ENCODE data around the gene MMP20.

DNA sequence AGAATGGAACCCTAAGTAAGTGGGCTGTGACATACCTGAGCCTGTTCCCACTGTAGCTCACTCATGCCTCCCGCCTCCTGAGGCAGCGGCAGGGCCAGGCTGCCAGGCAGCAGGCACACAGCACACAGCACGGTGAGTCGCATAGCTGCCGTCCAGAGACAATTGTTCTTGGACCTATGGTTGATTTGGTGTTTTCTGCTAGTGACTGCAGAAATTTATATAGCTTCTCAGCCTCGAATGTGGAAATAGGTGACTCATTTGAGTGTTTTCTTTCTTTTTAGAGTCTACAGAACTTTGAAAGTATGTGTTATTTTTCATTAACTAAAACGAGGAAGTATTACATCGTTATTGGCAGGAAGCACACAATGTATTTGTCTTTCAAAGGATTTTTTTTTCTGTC lies 94.6 kb downstream of the MMP20 start, which contains the start of gene MMP7:
- TF ChIP-seq E2F5 (CRISPR knock-in tag; IDR thresholded peaks at IDR 0.05): no peak
- no peak for TF ChIP-seq CREB1 (CRISPR knock-in tag; IDR thresholded peaks at IDR 0.05)
- no peak for TF ChIP-seq OVOL2 (CRISPR knock-in tag; IDR thresholded peaks at IDR 0.05; ENCODE audit: borderline replicate concordance)
- TF ChIP-seq, protein P1, sequence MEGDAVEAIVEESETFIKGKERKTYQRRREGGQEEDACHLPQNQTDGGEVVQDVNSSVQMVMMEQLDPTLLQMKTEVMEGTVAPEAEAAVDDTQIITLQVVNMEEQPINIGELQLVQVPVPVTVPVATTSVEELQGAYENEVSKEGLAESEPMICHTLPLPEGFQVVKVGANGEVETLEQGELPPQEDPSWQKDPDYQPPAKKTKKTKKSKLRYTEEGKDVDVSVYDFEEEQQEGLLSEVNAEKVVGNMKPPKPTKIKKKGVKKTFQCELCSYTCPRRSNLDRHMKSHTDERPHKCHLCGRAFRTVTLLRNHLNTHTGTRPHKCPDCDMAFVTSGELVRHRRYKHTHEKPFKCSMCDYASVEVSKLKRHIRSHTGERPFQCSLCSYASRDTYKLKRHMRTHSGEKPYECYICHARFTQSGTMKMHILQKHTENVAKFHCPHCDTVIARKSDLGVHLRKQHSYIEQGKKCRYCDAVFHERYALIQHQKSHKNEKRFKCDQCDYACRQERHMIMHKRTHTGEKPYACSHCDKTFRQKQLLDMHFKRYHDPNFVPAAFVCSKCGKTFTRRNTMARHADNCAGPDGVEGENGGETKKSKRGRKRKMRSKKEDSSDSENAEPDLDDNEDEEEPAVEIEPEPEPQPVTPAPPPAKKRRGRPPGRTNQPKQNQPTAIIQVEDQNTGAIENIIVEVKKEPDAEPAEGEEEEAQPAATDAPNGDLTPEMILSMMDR (IDR thresholded peaks at IDR 0.05): no peak
